Measurements from ENCODE around the gene C1QL1.

C1QL1 gene

DNA sequence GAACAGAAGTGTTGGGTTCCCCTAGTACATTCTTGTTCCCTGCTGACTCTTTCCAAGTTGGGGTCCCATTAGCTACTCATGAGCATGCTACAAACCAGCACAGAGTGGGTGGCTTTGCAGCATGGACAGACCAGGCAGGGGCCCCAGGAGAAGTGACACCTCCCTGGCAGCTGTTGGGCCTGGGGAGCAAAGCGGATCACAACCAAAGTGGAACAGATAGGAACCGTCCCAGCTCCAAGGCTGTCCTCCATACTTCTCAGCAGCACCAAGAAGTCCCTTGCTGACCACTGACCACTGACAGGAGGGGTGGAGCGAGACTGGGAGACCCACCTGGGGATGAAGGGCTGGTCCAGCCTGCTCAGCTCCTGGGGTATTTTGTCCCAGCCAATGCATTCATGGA is 40.4 kb downstream of the C1QL1 start:
- H3F3A ChIP-seq (ENCODE audit: control insufficient read depth, insufficient read depth): peaks cover 7% of the 10 kb centered on the region; the same call in 1 of the 2 replicates
- H4K20me1 ChIP-seq (ENCODE audit: control insufficient read depth, insufficient read depth, low read depth, low read length): 0 out of 2 replicates have a peak, but pooled peaks cover 3% of the 10 kb centered on the region
- H3K9me3 ChIP-seq (ENCODE audit: control insufficient read depth, insufficient read depth, low read length): no peaks in the 10 kb centered on the region
- no peak overlapping the region for H3K4me3 ChIP-seq (ENCODE audit: low read length)
- H3K79me2 ChIP-seq (ENCODE audit: control insufficient read depth, low read length): no peaks in the 10 kb centered on the region
- no peak overlapping the region for H3K27ac ChIP-seq (ENCODE audit: low read depth, low read length)
- no peaks in the 10 kb centered on the region for H3K9me2 ChIP-seq (replicated peaks; ENCODE audit: control insufficient read depth, low read length)
- no peak overlapping the region for H3K4me2 ChIP-seq (ENCODE audit: low read length)
- H3K4me1 ChIP-seq (ENCODE audit: control insufficient read depth, low read length): no peaks in the 10 kb centered on the region
- H3K36me3 ChIP-seq (ENCODE audit: control insufficient read depth, low read length): peaks cover 71% of the 10 kb centered on the region
- TF ChIP-seq EZH2phosphoT487 (IDR thresholded peaks at IDR 0.05; ENCODE audit: borderline replicate concordance, low read length): no peak
- TF ChIP-seq, protein P1, sequence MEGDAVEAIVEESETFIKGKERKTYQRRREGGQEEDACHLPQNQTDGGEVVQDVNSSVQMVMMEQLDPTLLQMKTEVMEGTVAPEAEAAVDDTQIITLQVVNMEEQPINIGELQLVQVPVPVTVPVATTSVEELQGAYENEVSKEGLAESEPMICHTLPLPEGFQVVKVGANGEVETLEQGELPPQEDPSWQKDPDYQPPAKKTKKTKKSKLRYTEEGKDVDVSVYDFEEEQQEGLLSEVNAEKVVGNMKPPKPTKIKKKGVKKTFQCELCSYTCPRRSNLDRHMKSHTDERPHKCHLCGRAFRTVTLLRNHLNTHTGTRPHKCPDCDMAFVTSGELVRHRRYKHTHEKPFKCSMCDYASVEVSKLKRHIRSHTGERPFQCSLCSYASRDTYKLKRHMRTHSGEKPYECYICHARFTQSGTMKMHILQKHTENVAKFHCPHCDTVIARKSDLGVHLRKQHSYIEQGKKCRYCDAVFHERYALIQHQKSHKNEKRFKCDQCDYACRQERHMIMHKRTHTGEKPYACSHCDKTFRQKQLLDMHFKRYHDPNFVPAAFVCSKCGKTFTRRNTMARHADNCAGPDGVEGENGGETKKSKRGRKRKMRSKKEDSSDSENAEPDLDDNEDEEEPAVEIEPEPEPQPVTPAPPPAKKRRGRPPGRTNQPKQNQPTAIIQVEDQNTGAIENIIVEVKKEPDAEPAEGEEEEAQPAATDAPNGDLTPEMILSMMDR (IDR thresholded peaks at IDR 0.05; ENCODE audit: low read depth, low read length, poor library complexity, severe bottlenecking): no peak
- H3K27me3 ChIP-seq (ENCODE audit: control insufficient read depth, low read length): no peaks in the 10 kb centered on the region

DNA sequence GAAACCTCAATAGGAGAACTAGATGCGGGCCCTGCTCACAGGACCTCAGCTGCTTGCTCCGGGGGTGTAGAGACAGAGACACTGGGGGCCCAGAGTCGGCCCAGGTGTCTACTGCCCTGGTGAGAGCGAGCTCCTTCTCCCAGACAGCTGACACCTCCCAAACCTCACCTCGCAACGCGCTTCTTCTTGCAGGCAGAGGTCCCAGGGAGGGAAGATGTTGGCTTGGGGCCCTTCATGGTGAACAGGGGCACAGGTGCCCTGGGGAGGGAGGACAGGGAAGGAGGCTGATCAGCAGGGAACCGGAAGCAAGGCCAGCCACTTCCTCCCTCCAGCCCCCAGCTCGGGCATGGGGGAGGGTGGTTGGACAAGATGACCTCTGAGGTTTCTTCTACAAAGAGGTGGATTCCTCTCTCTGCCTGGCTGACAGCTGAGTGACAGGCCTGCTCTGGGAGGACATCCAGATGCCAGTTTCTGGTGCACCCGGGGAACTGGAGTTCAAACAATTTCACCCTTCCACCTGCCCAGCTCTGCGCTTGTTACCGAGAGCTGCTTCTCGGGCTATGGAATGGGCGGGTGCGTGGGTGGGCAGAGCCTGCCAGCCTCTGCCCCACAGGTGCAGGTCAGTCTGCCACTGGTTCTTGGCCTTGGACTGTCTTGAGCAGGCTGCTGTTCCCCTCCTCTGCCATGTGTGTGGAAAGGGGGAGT is 41.1 kb downstream of the C1QL1 start:
- Histone ChIP-seq H3K4me2 (ENCODE audit: low read length) (no peak overlapping the region), H4K20me1 (ENCODE audit: control insufficient read depth, insufficient read depth, low read depth, low read length) (0 out of 2 replicates have a peak, but pooled peaks cover 3% of the 10 kb centered on the region), H3K4me1 (ENCODE audit: control insufficient read depth, low read length) (no peaks in the 10 kb centered on the region), H3K27me3 (ENCODE audit: control insufficient read depth, low read length) (no peaks in the 10 kb centered on the region), H3F3A (ENCODE audit: control insufficient read depth, insufficient read depth) (peaks cover 7% of the 10 kb centered on the region; the same call in 1 of the 2 replicates), H3K36me3 (ENCODE audit: control insufficient read depth, low read length) (peaks cover 63% of the 10 kb centered on the region), H3K27ac (ENCODE audit: low read depth, low read length) (no peak overlapping the region), H3K4me3 (ENCODE audit: low read length) (no peak overlapping the region), H3K79me2 (ENCODE audit: control insufficient read depth, low read length) (no peaks in the 10 kb centered on the region), H3K9me3 (ENCODE audit: control insufficient read depth, insufficient read depth, low read length) (no peaks in the 10 kb centered on the region), H3K9me2 (replicated peaks; ENCODE audit: control insufficient read depth, low read length) (no peaks in the 10 kb centered on the region)
- no peak for TF ChIP-seq EZH2phosphoT487 (IDR thresholded peaks at IDR 0.05; ENCODE audit: borderline replicate concordance, low read length)
- TF ChIP-seq, protein P1 (IDR thresholded peaks at IDR 0.05; ENCODE audit: low read depth, low read length, poor library complexity, severe bottlenecking): no peak

DNA sequence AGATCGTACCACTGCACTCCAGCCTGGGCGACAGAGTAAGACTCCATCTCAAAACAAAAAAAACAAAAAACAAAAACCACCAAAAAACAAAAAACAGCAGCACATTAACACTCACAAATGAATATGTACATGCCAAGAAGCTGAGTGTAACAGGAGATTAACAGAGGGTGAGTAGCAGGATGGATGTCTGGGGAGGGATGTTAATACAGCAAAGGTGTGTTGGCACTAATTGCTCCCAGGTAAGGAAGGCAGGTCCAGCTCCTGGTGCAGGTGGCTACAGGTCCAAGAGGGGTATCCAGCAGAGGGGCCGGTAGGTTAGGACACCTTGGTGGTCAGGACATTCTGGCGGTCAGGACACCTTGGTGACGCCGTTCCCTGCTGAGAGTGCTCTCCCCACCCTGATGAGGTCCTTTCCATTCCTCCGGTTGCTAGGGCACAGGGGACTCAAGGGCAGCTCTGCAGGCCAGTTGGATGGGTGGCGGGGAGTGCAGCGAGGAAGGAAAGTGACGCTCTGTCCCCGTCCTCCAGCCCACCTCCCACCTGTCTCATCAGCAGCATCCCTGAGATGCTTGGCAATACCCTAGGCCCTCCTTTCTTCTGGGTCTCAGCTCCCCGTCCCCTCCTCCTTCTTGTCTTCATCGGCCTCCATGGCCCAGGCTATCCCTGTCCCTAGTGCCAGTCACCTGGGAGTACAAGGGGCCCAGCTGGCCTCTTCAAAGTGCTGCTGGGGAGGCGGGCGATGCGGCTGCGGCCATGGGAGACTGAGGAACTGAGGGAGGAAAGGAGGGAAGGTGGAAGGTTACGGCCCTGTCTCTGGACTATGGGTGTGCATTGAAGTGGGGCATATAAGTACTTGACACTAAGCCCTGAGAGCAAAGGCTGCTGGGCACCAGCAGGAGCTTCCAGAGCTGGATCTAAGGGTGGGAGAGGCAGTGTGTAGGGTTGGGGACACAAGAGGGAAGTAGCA is 42.1 kb downstream of the C1QL1 start:
- TF ChIP-seq EZH2phosphoT487 (IDR thresholded peaks at IDR 0.05; ENCODE audit: borderline replicate concordance, low read length): no peak
- TF ChIP-seq, protein P1 (IDR thresholded peaks at IDR 0.05; ENCODE audit: low read depth, low read length, poor library complexity, severe bottlenecking): no peak
- 0 out of 2 replicates have a peak, but pooled peaks cover 3% of the 10 kb centered on the region for H4K20me1 ChIP-seq (ENCODE audit: control insufficient read depth, insufficient read depth, low read depth, low read length)

More for the DNA sequence above, 42.1 kb downstream of the C1QL1 start:
- Histone ChIP-seq H3F3A (ENCODE audit: control insufficient read depth, insufficient read depth) (peaks cover 7% of the 10 kb centered on the region; the same call in 1 of the 2 replicates), H3K9me2 (replicated peaks; ENCODE audit: control insufficient read depth, low read length) (no peaks in the 10 kb centered on the region), H3K4me3 (ENCODE audit: low read length) (no peak overlapping the region), H3K27ac (ENCODE audit: low read depth, low read length) (no peak overlapping the region), H3K36me3 (ENCODE audit: control insufficient read depth, low read length) (peaks cover 54% of the 10 kb centered on the region), H3K9me3 (ENCODE audit: control insufficient read depth, insufficient read depth, low read length) (no peaks in the 10 kb centered on the region), H3K27me3 (ENCODE audit: control insufficient read depth, low read length) (no peaks in the 10 kb centered on the region), H3K4me2 (ENCODE audit: low read length) (no peak overlapping the region), H3K79me2 (ENCODE audit: control insufficient read depth, low read length) (no peaks in the 10 kb centered on the region), H3K4me1 (ENCODE audit: control insufficient read depth, low read length) (peaks cover 2% of the 10 kb centered on the region)

All from DOHH2 (cell line).